ENCODE measurements around the gene RERE.

DNA sequence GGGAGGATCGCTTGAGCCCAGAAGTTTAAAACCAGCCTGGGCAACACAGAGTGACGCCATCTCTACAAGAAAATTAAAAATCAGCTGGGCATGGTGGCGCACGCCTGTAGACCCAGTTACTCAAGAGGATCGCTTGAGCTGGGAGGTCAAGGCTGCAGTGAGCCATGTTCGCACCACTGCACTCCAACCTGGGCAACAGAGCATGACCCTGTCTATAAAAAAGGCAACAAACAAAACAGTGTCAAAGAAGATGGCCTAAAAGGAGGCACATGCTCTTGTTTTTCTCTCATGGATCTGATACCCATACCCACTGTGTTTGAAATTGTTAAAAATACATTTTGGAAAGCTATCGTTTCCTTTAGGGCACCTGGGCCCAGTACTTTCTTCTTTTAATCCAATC, 307.9 kb downstream of the RERE start:
- TF ChIP-seq, protein P1, sequence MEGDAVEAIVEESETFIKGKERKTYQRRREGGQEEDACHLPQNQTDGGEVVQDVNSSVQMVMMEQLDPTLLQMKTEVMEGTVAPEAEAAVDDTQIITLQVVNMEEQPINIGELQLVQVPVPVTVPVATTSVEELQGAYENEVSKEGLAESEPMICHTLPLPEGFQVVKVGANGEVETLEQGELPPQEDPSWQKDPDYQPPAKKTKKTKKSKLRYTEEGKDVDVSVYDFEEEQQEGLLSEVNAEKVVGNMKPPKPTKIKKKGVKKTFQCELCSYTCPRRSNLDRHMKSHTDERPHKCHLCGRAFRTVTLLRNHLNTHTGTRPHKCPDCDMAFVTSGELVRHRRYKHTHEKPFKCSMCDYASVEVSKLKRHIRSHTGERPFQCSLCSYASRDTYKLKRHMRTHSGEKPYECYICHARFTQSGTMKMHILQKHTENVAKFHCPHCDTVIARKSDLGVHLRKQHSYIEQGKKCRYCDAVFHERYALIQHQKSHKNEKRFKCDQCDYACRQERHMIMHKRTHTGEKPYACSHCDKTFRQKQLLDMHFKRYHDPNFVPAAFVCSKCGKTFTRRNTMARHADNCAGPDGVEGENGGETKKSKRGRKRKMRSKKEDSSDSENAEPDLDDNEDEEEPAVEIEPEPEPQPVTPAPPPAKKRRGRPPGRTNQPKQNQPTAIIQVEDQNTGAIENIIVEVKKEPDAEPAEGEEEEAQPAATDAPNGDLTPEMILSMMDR (conservative IDR thresholded peaks at IDR 0.05): no peak
- TF ChIP-seq EZH2 (IDR thresholded peaks at IDR 0.05; ENCODE audit: low read depth): no peak

Measured in PC-9 (cell line).